GM23338 (cell line): ENCODE measurements around the gene SYNPO2. TPM values are rescaled to one million over a fixed set of nuclear protein-coding genes. Genes with fewer than 3 reads are reported as not detected.

Source experiments
- ATAC-seq: fragments of 200-7000 bp; cut with Tn5 transposase; 3 replicates; pipeline ENCODE4 v1.9.1; 2020
- DNase-seq: peaks from one replicate; pipeline ENCODE4 v3.0.0-alpha.2; 2015; ENCODE audit warnings: low spot score
- H2AFZ ChIP-seq: fragments of 200-600 bp; sonication (generic); 2 replicates; pipeline ENCODE4 v1.8.0; 2016; ENCODE audit warnings: antibody characterized with exemption, mild to moderate bottlenecking, moderate library complexity
- H3F3A ChIP-seq: fragments of 200-600 bp; sonication (generic); replicated peaks from 2 replicates; pipeline ENCODE4 v1.8.0; 2017; ENCODE audit warnings: antibody characterized with exemption, mixed run types, low read depth
- H3K27ac ChIP-seq: fragments of 200-600 bp; sonication (generic); 2 replicates; pipeline ENCODE4 v1.6.1; 2016; ENCODE audit warnings: low read depth
- H3K27me3 ChIP-seq: fragments of 200-600 bp; sonication (generic); 2 replicates; pipeline ENCODE4 v1.8.0; 2016; ENCODE audit warnings: mild to moderate bottlenecking, mixed run types, moderate library complexity; ENCODE audit not compliant: insufficient read depth
- H3K36me3 ChIP-seq: fragments of 200-600 bp; sonication (generic); 2 replicates; pipeline ENCODE4 v1.8.0; 2016; ENCODE audit warnings: mild to moderate bottlenecking; ENCODE audit not compliant: insufficient read depth
- H3K4me1 ChIP-seq: fragments of 200-600 bp; sonication (generic); 2 replicates; pipeline ENCODE4 v1.8.0; 2016; ENCODE audit warnings: mild to moderate bottlenecking, moderate library complexity; ENCODE audit not compliant: insufficient read depth
- H3K4me2 ChIP-seq: fragments of 200-600 bp; sonication (generic); 2 replicates; pipeline ENCODE4 v1.7.1; 2017; ENCODE audit warnings: mixed run types
- H3K4me3 ChIP-seq: fragments of 200-600 bp; sonication (generic); 2 replicates; pipeline ENCODE4 v1.6.1; 2016; ENCODE audit warnings: mixed run types
- H3K79me2 ChIP-seq: fragments of 200-600 bp; sonication (generic); replicated peaks from 2 replicates; pipeline ENCODE4 v1.8.0; 2017; ENCODE audit warnings: mild to moderate bottlenecking; ENCODE audit not compliant: insufficient read depth
- H3K9me2 ChIP-seq: fragments of 200-600 bp; sonication (generic); 2 replicates; pipeline ENCODE4 v1.8.0; 2017; ENCODE audit not compliant: insufficient read depth
- H4K20me1 ChIP-seq: fragments of 200-600 bp; sonication (generic); replicated peaks from 2 replicates; pipeline ENCODE4 v1.8.0; 2017; ENCODE audit warnings: mild to moderate bottlenecking; ENCODE audit not compliant: insufficient read depth
- H3K27ac Mint-ChIP-seq: 2 replicates; pipeline ENCODE4 v1.8.0; 2020; ENCODE audit warnings: inconsistent platforms, mild to moderate bottlenecking, moderate library complexity, mixed read lengths
- H3K27me3 Mint-ChIP-seq: 3 replicates; pipeline ENCODE4 v1.8.0; 2022; ENCODE audit warnings: low read depth, mild to moderate bottlenecking, moderate library complexity, mixed read lengths, inconsistent platforms; ENCODE audit not compliant: insufficient read depth, poor library complexity
- H3K36me3 Mint-ChIP-seq: 3 replicates; pipeline ENCODE4 v1.8.0; 2021; ENCODE audit warnings: low read depth, mild to moderate bottlenecking, inconsistent platforms, moderate library complexity, mixed read lengths
- H3K4me1 Mint-ChIP-seq: 3 replicates; pipeline ENCODE4 v1.8.0; 2020; ENCODE audit warnings: mild to moderate bottlenecking, inconsistent platforms, mixed read lengths
- H3K4me3 Mint-ChIP-seq: 3 replicates; pipeline ENCODE4 v1.8.0; 2021; ENCODE audit warnings: moderate library complexity, mild to moderate bottlenecking, inconsistent platforms, mixed read lengths
- H3K9me3 Mint-ChIP-seq: 3 replicates; pipeline ENCODE4 v1.8.0; 2020; ENCODE audit warnings: moderate library complexity, mild to moderate bottlenecking, inconsistent platforms, mixed read lengths
- CREB1 ChIP-seq: fragments of 250-450 bp; sonication (Bioruptor Pico); IDR thresholded peaks from 2 replicates; pipeline ENCODE4 v1.5.0; 2020; ENCODE audit warnings: low read depth, mild to moderate bottlenecking, moderate library complexity
- CTCF ChIP-seq, 2 experiments: fragments of 200-600 bp in 1 of 2; sonication (generic) in 1 of 2; conservative IDR thresholded peaks; 2 replicates each; pipeline versions ENCODE4 v1.5.1 to v1.6.1; 2016 to 2017; ENCODE audit warnings: antibody characterized with exemption in 2 of 2, low read depth in 2 of 2, mild to moderate bottlenecking in 2 of 2, moderate library complexity in 1 of 2
- ETS1 ChIP-seq: IDR thresholded peaks from 2 replicates; pipeline ENCODE4 v1.6.1; 2016; ENCODE audit warnings: antibody characterized with exemption
- EZH2 ChIP-seq: fragments of 200-600 bp; sonication (generic); IDR thresholded peaks from one replicate; pipeline ENCODE4 v1.8.0; 2017; ENCODE audit warnings: antibody characterized with exemption, mild to moderate bottlenecking, low read depth; ENCODE audit not compliant: unreplicated experiment
- EZH2phosphoT487 ChIP-seq: fragments of 200-600 bp; sonication (generic); IDR thresholded peaks from one replicate; pipeline ENCODE4 v1.8.1; 2018; ENCODE audit warnings: antibody characterized with exemption; ENCODE audit not compliant: unreplicated experiment
- JUNB ChIP-seq: IDR thresholded peaks from one replicate; pipeline ENCODE4 v1.6.1; 2016; ENCODE audit warnings: antibody characterized with exemption; ENCODE audit not compliant: unreplicated experiment
- NANOG ChIP-seq: IDR thresholded peaks from 2 replicates; pipeline ENCODE4 v1.6.1; 2016; ENCODE audit warnings: antibody characterized with exemption, borderline replicate concordance
- POLR2AphosphoS5 ChIP-seq: IDR thresholded peaks from 2 replicates; pipeline ENCODE4 v1.6.1; 2016; ENCODE audit warnings: antibody characterized with exemption, low read depth
- REST ChIP-seq: IDR thresholded peaks from one replicate; pipeline ENCODE4 v1.6.1; 2018; ENCODE audit warnings: antibody characterized with exemption; ENCODE audit not compliant: unreplicated experiment
- STAT1 ChIP-seq: IDR thresholded peaks from one replicate; pipeline ENCODE4 v1.6.1; 2016; ENCODE audit warnings: antibody characterized with exemption; ENCODE audit not compliant: unreplicated experiment
- ZNF114 ChIP-seq: fragments of 250-450 bp; sonication (Bioruptor Pico); IDR thresholded peaks from 2 replicates; pipeline ENCODE4 v1.5.0; 2020; ENCODE audit warnings: mild to moderate bottlenecking, moderate library complexity
- ZNF331 ChIP-seq: fragments of 250-450 bp; sonication (Bioruptor Pico); IDR thresholded peaks from 2 replicates; pipeline ENCODE4 v1.5.0; 2020; ENCODE audit warnings: low read depth, mild to moderate bottlenecking, moderate library complexity
- ZNF462 ChIP-seq: fragments of 250-450 bp; sonication (Bioruptor Pico); IDR thresholded peaks from 2 replicates; pipeline ENCODE4 v1.5.0; 2020; ENCODE audit warnings: mild to moderate bottlenecking, moderate library complexity
- polyA plus RNA-seq: library from polyadenylated mRNA; unstranded; fragments of >200 nt; fragmentation: Nextera tagmentation; extraction: Ambion mirVana; gene quantifications from 2 replicates; pipeline ENCODE4 v1.2.1, GENCODE V29; 2016
- total RNA-seq: library from RNA; depleted of rRNA; stranded (reverse); fragments of >200 nt; shearing (Covaris generic); gene quantifications from 2 replicates; pipeline ENCODE4 v1.2.3, GENCODE V29; 2014

Gene SYNPO2
- total and polyA plus RNA-seq, 2 experiments from 2014 or later: 2.1 to 3.4 TPM

- TF ChIP-seq STAT1 (no peak), POLR2AphosphoS5 (no peak), ZNF114 (CRISPR knock-in tag) (no peak), NANOG (no peak), CTCF (conservative IDR thresholded peaks at IDR 0.05; ENCODE audit: low read depth in 2 of 2) (no peak), ZNF331 (no peak), JUNB (no peak), REST (no peak), CREB1 (CRISPR knock-in tag) (no peak), ZNF462 (CRISPR knock-in tag) (no peak), ETS1 (no peak), EZH2 (no peak), EZH2phosphoT487 (no peak)
- Mint-ChIP-seq H3K36me3 (no peaks in the 10 kb centered on the region), H3K9me3 (no peaks in the 10 kb centered on the region), H3K4me1 (no peaks in the 10 kb centered on the region), H3K27me3 (no peaks in the 10 kb centered on the region), H3K4me3 (no peak overlapping the region), H3K27ac (no peak overlapping the region)
- Histone ChIP-seq H3F3A (no peaks in the 10 kb centered on the region), H3K79me2 (no peaks in the 10 kb centered on the region), H3K4me1 (peaks cover 15% of the 10 kb centered on the region), H3K4me2 (no peak overlapping the region), H2AFZ (no peak overlapping the region), H4K20me1 (no peaks in the 10 kb centered on the region), H3K4me3 (no peak overlapping the region), H3K36me3 (no peaks in the 10 kb centered on the region), H3K27ac (no peak overlapping the region), H3K9me2 (no peaks in the 10 kb centered on the region), H3K27me3 (no peaks in the 10 kb centered on the region)
- no peak for ATAC-seq
- DNase-seq: no peak
Measured at GRCh38 chr4:119017636-119018035, 129.0 kb downstream of the SYNPO2 start.
